Esophagus squamous epithelium (tissue), 5 donors: ENCODE measurements around the gene GBF1. TPM values are rescaled to one million over a fixed set of nuclear protein-coding genes. Genes with fewer than 3 reads are reported as not detected.

Experiments
- DNase-seq: peaks from one replicate; lab custom pipeline; 2025; lab: John Stamatoyannopoulos, UW
- H3K27ac ChIP-seq, 4 donors: fragments of 200-600 bp; sonication (generic); one replicate each; pipeline ENCODE4 v1.5.1; 2016 to 2019; ENCODE audit warnings: mild to moderate bottlenecking in 1 of 4
- H3K27me3 ChIP-seq, 4 donors: fragments of 200-600 bp; sonication (generic); 1 replicate in 3 of 4; 2 replicates in 1 of 4; pipeline versions ENCODE4 v1.5.1 to v1.6.0; 2017 to 2021; ENCODE audit warnings: antibody characterized with exemption in 1 of 4
- H3K36me3 ChIP-seq, 3 donors: fragments of 200-600 bp; sonication (generic); one replicate each; pipeline ENCODE4 v1.5.1; 2016 to 2019
- H3K4me1 ChIP-seq, 3 donors: fragments of 200-600 bp; sonication (generic); one replicate each; pipeline ENCODE4 v1.5.1; 2017 to 2019
- H3K4me3 ChIP-seq, 4 donors: fragments of 200-600 bp; sonication (generic); 1 replicate in 3 of 4; 2 replicates in 1 of 4; pipeline ENCODE4 v1.5.1; 2016 to 2019; ENCODE audit warnings: mild to moderate bottlenecking in 2 of 4, moderate library complexity in 1 of 4
- H3K9me3 ChIP-seq, 3 donors: fragments of 200-600 bp; sonication (generic); one replicate each; pipeline ENCODE4 v1.5.1; 2016 to 2019
- CTCF ChIP-seq, 6 experiments: fragments of 450-650 bp in 4 of 6; fragments of 200-600 bp in 2 of 6; sonication (generic) in 2 of 6; IDR thresholded peaks; one replicate each; pipeline ENCODE4 v1.5.1; 2016 to 2019; ENCODE audit warnings: antibody characterized with exemption in 6 of 6, mild to moderate bottlenecking in 4 of 6, moderate library complexity in 4 of 6
- POLR2A ChIP-seq, 4 donors: fragments of 450-650 bp; IDR thresholded peaks; one replicate each; pipeline ENCODE4 v1.6.1; 2017; ENCODE audit warnings: antibody characterized with exemption in 4 of 4, mild to moderate bottlenecking in 4 of 4, moderate library complexity in 3 of 4
- WGBS, 2 donors: methylation state at CpG; one replicate each; pipeline ENCODE4 v1.1.5; 2018; 5-methylcytosine and 5-hydroxymethylcytosine counted together
- intact Hi-C: fragments of 100-400 bp; cut with DNase I; formaldehyde crosslinking; loops from one replicate; pipeline ENCODE4 v1.15.0; 2022
- total RNA-seq, 4 donors: library from RNA; depleted of rRNA; stranded (reverse); fragments of >200 nt; gene quantifications; one replicate each; pipeline ENCODE4 v1.1.0, GENCODE V29; 2016
- donor health status: DM: yes; HTN: yes; CAD: no.

The GBF1 gene
- total RNA-seq, 4 donors from 2014 or later: 22.5 to 39.0 (median 28.6) TPM

DNA sequence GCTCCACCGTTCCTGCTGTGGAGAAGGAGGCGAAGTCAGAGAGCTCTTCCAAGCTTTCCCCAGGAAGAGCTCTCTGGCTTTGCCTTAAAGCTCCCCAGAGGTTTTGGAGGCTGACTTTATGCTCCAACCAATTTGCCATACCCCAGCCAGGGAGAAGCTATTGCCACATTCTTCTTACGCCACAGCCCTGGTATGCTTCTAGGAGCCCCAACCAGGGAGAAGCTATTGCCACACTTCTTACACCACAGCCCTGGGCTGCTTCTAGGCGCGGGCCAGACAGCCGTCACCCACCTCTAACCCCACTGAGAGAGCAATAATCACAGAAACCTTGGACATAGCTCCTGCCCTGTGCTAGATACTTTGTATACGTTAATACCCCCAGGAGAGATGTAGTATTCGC is 18.3 kb upstream of the GBF1 start:
- Histone ChIP-seq H3K36me3 (no peaks in the 10 kb centered on the region), H3K27me3 (peaks cover 0 to 52% (median 8%) of the 10 kb centered on the region in 4 donors), H3K9me3 (no peaks in the 10 kb centered on the region), H3K27ac (no peak overlapping the region), H3K4me1 (peaks cover 24 to 48% (median 32%) of the 10 kb centered on the region in 3 donors), H3K4me3 (no peak overlapping the region)
- DNase-seq: no peak
- intact Hi-C loops: loop anchor here (5.0 to 10.0 kb wide), 2 partner anchors 52 to 125 kb away; no protein-coding TSS in a partner anchor
- TF ChIP-seq POLR2A (IDR thresholded peaks at IDR 0.05): no peak
- no peak for TF ChIP-seq CTCF (IDR thresholded peaks at IDR 0.05)
- WGBS, 2 donors: 55 to 82% methylated on average over 5 to 7 of the region's 8 CpGs

GRCh38 chr10:102229810-102230263 is 15.5 kb upstream of the GBF1 start:
- Histone ChIP-seq H3K9me3 (no peaks in the 10 kb centered on the region), H3K4me3 (peak overlapping the region; percentile 42 to 71 (median 50)), H3K36me3 (no peaks in the 10 kb centered on the region), H3K27me3 (peaks cover 0 to 80% (median 8%) of the 10 kb centered on the region in 4 donors), H3K27ac (no peak overlapping the region), H3K4me1 (peaks cover 24 to 48% (median 32%) of the 10 kb centered on the region in 3 donors)
- 0 to 5% methylated on average over 2 to 8 of the region's 24 CpGs for WGBS, 2 donors
- intact Hi-C loops: loop anchor here (5.0 to 10.0 kb wide), 2 partner anchors 55 to 122 kb away; no protein-coding TSS in a partner anchor
- TF ChIP-seq CTCF (IDR thresholded peaks at IDR 0.05) (peak; percentile 79 to 96 (median 92)), POLR2A (IDR thresholded peaks at IDR 0.05) (no peak)
- DNase-seq: no peak

- 0% methylated on average over 9 of the region's 50 CpGs; no CpG with 5 or more reads in 1 of the 2 donors for WGBS, 2 donors
- Histone ChIP-seq H3K9me3 (no peaks in the 10 kb centered on the region), H3K27me3 (peaks cover 0 to 85% (median 8%) of the 10 kb centered on the region in 4 donors), H3K4me1 (peaks cover 23 to 47% (median 32%) of the 10 kb centered on the region in 3 donors), H3K27ac (no peak overlapping the region), H3K36me3 (no peaks in the 10 kb centered on the region), H3K4me3 (peak overlapping the region; percentile 42 to 71 (median 50))
- DNase-seq: no peak
- intact Hi-C loops: no loop called here
- TF ChIP-seq CTCF (IDR thresholded peaks at IDR 0.05) (no peak), POLR2A (IDR thresholded peaks at IDR 0.05) (no peak)
These were observed 15.0 kb upstream of the GBF1 start for GRCh38 chr10:102230264-102230860.

GRCh38 chr10:102230861-102231356 is 14.4 kb upstream of the GBF1 start:
- 0 to 2% methylated on average over 2 to 13 of the region's 52 CpGs for WGBS, 2 donors
- peaks cover 0 to 90% (median 8%) of the 10 kb centered on the region in 4 donors for H3K27me3 ChIP-seq
- no peak for DNase-seq
- intact Hi-C loops: no loop called here
- TF ChIP-seq POLR2A (IDR thresholded peaks at IDR 0.05) (no peak), CTCF (IDR thresholded peaks at IDR 0.05) (peak in 3 of 6 experiments; percentile 17 to 41 (median 27))
- H3K36me3 ChIP-seq: no peaks in the 10 kb centered on the region
- H3K4me1 ChIP-seq: peaks cover 19 to 46% (median 32%) of the 10 kb centered on the region in 3 donors
- H3K9me3 ChIP-seq: no peaks in the 10 kb centered on the region
- H3K4me3 ChIP-seq: peak overlapping the region; percentile 42 to 71 (median 50)
- no peak overlapping the region for H3K27ac ChIP-seq
